GM10248 (cell line): Measurements from ENCODE around the gene HEATR9.

Experiments
- CTCF ChIA-PET: fragments of 300-600 bp; sonication (Branson Sonifier 250); formaldehyde crosslinking; extraction: SDS; loops from one replicate; lab custom pipeline; 2021; ENCODE audit warnings: antibody characterized with exemption; lab: Yijun Ruan, JAX
- POLR2A ChIA-PET: fragments of 350-650 bp; sonication (Branson Sonifier 250); formaldehyde crosslinking; extraction: SDS; loops from one replicate; lab custom pipeline; 2020; ENCODE audit warnings: antibody characterized with exemption; lab: Yijun Ruan, JAX
- DNase-seq: peaks from one replicate; pipeline ENCODE4 v3.0.0; 2012; ENCODE audit errors: extremely low spot score
- CTCF ChIP-seq: IDR thresholded peaks from 2 replicates; pipeline ENCODE4 v1.5.1; 2012; ENCODE audit warnings: mild to moderate bottlenecking, low read depth; ENCODE audit errors: extremely low read depth, missing control alignments, control extremely low read depth

HEATR9 gene

GRCh38 chr17:35868737-35869136, at the start of gene HEATR9:
TSS of gene HEATR9 (minus strand) at chr17:35868891. CDS start at chr17:35868742, 149 bp downstream.
- POLR2A ChIA-PET: no interaction called here
- no peak for DNase-seq
- no peak for TF ChIP-seq CTCF
- CTCF ChIA-PET: interaction anchor here (0.9 to 4.9 kb wide), 6 partner anchors 12 to 50 kb away, joined by 3 to 30 read pairs (median 4); no protein-coding TSS in a partner anchor

GRCh38 chr17:35917519-35918213, 49.0 kb upstream of the HEATR9 start:
- DNase-seq: no peak
- ChIA-PET CTCF (interaction anchor here (3.9 kb wide), 1 partner anchor 68 kb away, joined by 17 read pairs; no protein-coding TSS in a partner anchor), POLR2A (no interaction called here)
- no peak for TF ChIP-seq CTCF

- POLR2A ChIA-PET: no interaction called here
These were observed 46.7 kb upstream of the HEATR9 start for GRCh38 chr17:35915153-35915964.

GRCh38 chr17:35914354-35914753, 45.7 kb upstream of the HEATR9 start:
- no peak for TF ChIP-seq CTCF
- no peak for DNase-seq
- ChIA-PET CTCF (interaction anchor here (1.0 to 3.9 kb wide), 5 partner anchors 8 to 65 kb away, joined by 3 to 17 read pairs (median 5); partner anchors contain the start of gene RDM1), POLR2A (no interaction called here)

More at GRCh38 chr17:35915153-35915964, 46.7 kb upstream of the HEATR9 start:
- no peak for TF ChIP-seq CTCF
- CTCF ChIA-PET: interaction anchor here (1.0 to 3.9 kb wide), 13 partner anchors 9 to 568 kb away, joined by 3 to 17 read pairs (median 5); partner anchors contain the start of gene RDM1
- no peak for DNase-seq

- POLR2A ChIA-PET: no interaction called here
- CTCF ChIA-PET: interaction anchor here (1.0 to 3.2 kb wide), 3 partner anchors 8 to 37 kb away, joined by 3 to 13 read pairs (median 5); partner anchors contain the start of gene RDM1
- TF ChIP-seq CTCF: no peak
- no peak for DNase-seq
These were observed 44.9 kb upstream of the HEATR9 start for GRCh38 chr17:35913609-35914008.

GRCh38 chr17:35912942-35913341, 44.3 kb upstream of the HEATR9 start:
- POLR2A ChIA-PET: no interaction called here
- no peak for TF ChIP-seq CTCF
- CTCF ChIA-PET: no interaction called here
- DNase-seq: no peak
